Adrenal gland (tissue), 12 donors: ENCODE results near the gene WHRN. TPM values are rescaled to one million over a fixed set of nuclear protein-coding genes. Genes with fewer than 3 reads are reported as not detected.
A peak's percentile ranks its signal among the peaks of the same experiment; 100 is the strongest.

Experiments
- DNase-seq, 7 donors: peaks; one replicate each; pipeline ENCODE4 v3.0.0-alpha.2; 2019 to 2020
- H3K27ac ChIP-seq, 5 donors: fragments of 200-600 bp; sonication (generic) in 4 of 5; 1 replicate in 3 of 5; 2 replicates in 2 of 5; pipeline versions ENCODE4 v1.5.1 to v1.8.0; 2016 to 2020; ENCODE audit warnings: mild to moderate bottlenecking in 1 of 5
- H3K27me3 ChIP-seq: fragments of 200-600 bp; 2 replicates; pipeline ENCODE4 v1.8.0; 2021
- H3K36me3 ChIP-seq, 2 donors: fragments of 200-600 bp; replicated peaks in 1 of 2; 1 replicate in 1 of 2; 2 replicates in 1 of 2; pipeline versions ENCODE4 v1.5.1 to v1.8.0; 2018 to 2022
- H3K4me1 ChIP-seq, 2 donors: fragments of 200-600 bp; replicated peaks in 1 of 2; 1 replicate in 1 of 2; 2 replicates in 1 of 2; pipeline versions ENCODE4 v1.5.1 to v1.8.0; 2018 to 2021
- H3K4me3 ChIP-seq, 4 donors: fragments of 200-600 bp; sonication (generic) in 3 of 4; one replicate each; pipeline ENCODE4 v1.5.1; 2016 to 2018
- H3K9me3 ChIP-seq, 3 donors: fragments of 200-600 bp; sonication (generic) in 1 of 3; replicated peaks in 1 of 3; 1 replicate in 2 of 3; 2 replicates in 1 of 3; pipeline versions ENCODE4 v1.5.1 to v1.8.0; 2016 to 2021
- CTCF ChIP-seq, 6 experiments: fragments of 450-650 bp in 4 of 6; fragments of 200-600 bp in 2 of 6; sonication (generic) in 1 of 6; IDR thresholded peaks; 1 replicate in 5 of 6; 2 replicates in 1 of 6; pipeline versions ENCODE4 v1.5.1 to v1.8.0; 2016 to 2021; ENCODE audit warnings: antibody characterized with exemption in 6 of 6, mild to moderate bottlenecking in 2 of 6, moderate library complexity in 1 of 6
- POLR2A ChIP-seq, 2 donors: fragments of 450-650 bp; IDR thresholded peaks; one replicate each; pipeline ENCODE4 v1.6.1; 2017; ENCODE audit warnings: antibody characterized with exemption in 2 of 2, mild to moderate bottlenecking in 2 of 2, moderate library complexity in 1 of 2
- WGBS, 4 donors: extraction: QIAGEN DNeasy Blood & Tissue Kit in 2 of 4; methylation state at CpG; one replicate each; pipeline versions ENCODE4 v1.1.5 to v1.1.7; 2013 to 2017; 5-methylcytosine and 5-hydroxymethylcytosine counted together
- intact Hi-C, 2 donors: fragments of 100-400 bp; cut with DNase I; formaldehyde crosslinking; loops; one replicate each; pipeline versions ENCODE4 v1.14.1 to v1.15.0; 2022 to 2023
- polyA plus RNA-seq, 3 donors: library from polyadenylated mRNA; stranded (reverse); fragments of 200-250 nt in 2 of 3; fragments of 350-450 nt in 1 of 3; fragmentation: Illumina TruSeq in 1 of 3; extraction: RNeasy Lipid Tissue Mini Kit (QIAGEN cat#74804) in 1 of 3; gene quantifications; one replicate each; pipeline ENCODE4 v1.2.3, GENCODE V29; 2013 to 2014
- total RNA-seq, 9 donors: library from RNA; depleted of rRNA in 4 of 9; stranded (reverse); fragments of >200 nt in 4 of 9; fragments of 120-200 nt in 1 of 9; fragmentation: NEBNext Ultra II Directional in 1 of 9; extraction: Animal tissue kit (Norgen Biotek cat#: 25700) in 1 of 9; gene quantifications; one replicate each; pipeline versions ENCODE4 v1.1.0 to v1.2.4, GENCODE V29; 2013 to 2023
- donor health status: healthy with polysubstance abuse.
- donor health status: Bipolar disorder and iron deficiency.
- donor health status: DM: yes; HTN: yes; CAD: no.
- donor health status: DM: no; HTN: no; CAD: no.
- donor health status: DM: no; HTN: no; CAD: no.
- donor health status: DM: yes; HTN: yes; CAD: no.

Gene WHRN
- total and polyA plus RNA-seq, 12 donors, result 33.4 to 359 (median 96.4) TPM

- H3K27me3 ChIP-seq, result no peaks in the 10 kb centered on the region
- intact Hi-C loops, result no loop called here
- H3K4me1 ChIP-seq, result peaks cover 19 to 64% of the 10 kb centered on the region in 2 donors
- peak overlapping the region in 2 of 5 donors; percentile 24 to 49 for H3K27ac ChIP-seq
- no peak overlapping the region for H3K4me3 ChIP-seq
- H3K9me3 ChIP-seq, result no peaks in the 10 kb centered on the region
- H3K36me3 ChIP-seq, result no peaks in the 10 kb centered on the region
- TF ChIP-seq POLR2A (IDR thresholded peaks at IDR 0.05), result no peak
- peak; percentile 70 to 89 (median 85) for TF ChIP-seq CTCF (IDR thresholded peaks at IDR 0.05)
- peak; percentile 73 to 87 (median 79) for DNase-seq
- 56 to 69% (median 64%) methylated on average over 6 of the region's 6 CpGs for WGBS, 4 donors
These were observed 17.5 kb downstream of the WHRN start for GRCh38 chr9:114487607-114488300.

GRCh38 chr9:114486205-114486963 lies 18.9 kb downstream of the WHRN start:
- H3K36me3 ChIP-seq, result no peaks in the 10 kb centered on the region
- H3K4me1 ChIP-seq, result peaks cover 19 to 70% of the 10 kb centered on the region in 2 donors
- no peak for DNase-seq
- H3K4me3 ChIP-seq, result no peak overlapping the region
- intact Hi-C loops, result no loop called here
- TF ChIP-seq CTCF (IDR thresholded peaks at IDR 0.05) (no peak), POLR2A (IDR thresholded peaks at IDR 0.05) (no peak)
- no peaks in the 10 kb centered on the region for H3K9me3 ChIP-seq
- WGBS, 4 donors, result 47 to 65% (median 56%) methylated on average over 7 of the region's 7 CpGs
- H3K27me3 ChIP-seq, result no peaks in the 10 kb centered on the region
- H3K27ac ChIP-seq, result peak overlapping the region in 4 of 5 donors; percentile 1 to 80 (median 66)

- intact Hi-C loops, result no loop called here
- H3K4me1 ChIP-seq, result peaks cover 19 to 80% of the 10 kb centered on the region in 2 donors
- no peak overlapping the region for H3K4me3 ChIP-seq
- H3K27ac ChIP-seq, result peak overlapping the region in 4 of 5 donors; percentile 46 to 91 (median 76)
- no peaks in the 10 kb centered on the region for H3K36me3 ChIP-seq
- H3K27me3 ChIP-seq, result no peaks in the 10 kb centered on the region
- no peaks in the 10 kb centered on the region for H3K9me3 ChIP-seq
- DNase-seq, result peak; percentile 59 to 82 (median 73)
- TF ChIP-seq POLR2A (IDR thresholded peaks at IDR 0.05) (peak in 1 of 2 donors; percentile 43), CTCF (IDR thresholded peaks at IDR 0.05) (no peak)
- WGBS, 4 donors, result 30 to 56% (median 38%) methylated on average over 8 of the region's 8 CpGs
These were observed 20.3 kb downstream of the WHRN start for GRCh38 chr9:114484854-114485443.

GRCh38 chr9:114484215-114484853 lies 20.9 kb downstream of the WHRN start:
- H3K27ac ChIP-seq, result peak overlapping the region in 4 of 5 donors; percentile 46 to 91 (median 76)

More at GRCh38 chr9:114484215-114484853, 20.9 kb downstream of the WHRN start:
- 37 to 45% (median 39%) methylated on average over 7 to 9 of the region's 9 CpGs for WGBS, 4 donors
- intact Hi-C loops, result no loop called here
- DNase-seq, result peak in 1 of 7 donors; percentile 13
- Histone ChIP-seq H3K36me3 (no peaks in the 10 kb centered on the region), H3K4me1 (peaks cover 19 to 79% of the 10 kb centered on the region in 2 donors), H3K9me3 (no peaks in the 10 kb centered on the region), H3K4me3 (no peak overlapping the region), H3K27me3 (no peaks in the 10 kb centered on the region)
- TF ChIP-seq CTCF (IDR thresholded peaks at IDR 0.05), result no peak
- TF ChIP-seq POLR2A (IDR thresholded peaks at IDR 0.05), result no peak
